Prostate gland (tissue), 2 donors: ENCODE data around the gene TBC1D5.

Experiments
- CTCF ChIP-seq, 4 experiments: fragments of 200-600 bp in 2 of 4; fragments of 450-650 bp in 2 of 4; sonication (generic) in 2 of 4; IDR thresholded peaks; 1 replicate in 3 of 4; 2 replicates in 1 of 4; pipeline ENCODE4 v1.5.1; 2016 to 2019; ENCODE audit warnings: antibody characterized with exemption in 4 of 4, mild to moderate bottlenecking in 2 of 4, moderate library complexity in 2 of 4
- POLR2AphosphoS5 ChIP-seq: sonication (generic); formaldehyde crosslinking; IDR thresholded peaks from one replicate; pipeline ENCODE4 v1.6.1; 2017; ENCODE audit warnings: antibody characterized with exemption

GRCh38 chr3:17639765-17640164 lies 102.7 kb downstream of the TBC1D5 start:
- TF ChIP-seq CTCF (IDR thresholded peaks at IDR 0.05) (no peak), POLR2AphosphoS5 (no peak)
